Endothelial cell of umbilical vein (primary cell): Measurements from ENCODE around the gene LRCOL1.

Experiments
- CTCF ChIP-seq, 2 donors: IDR thresholded peaks; 1 replicate in 1 of 2; 2 replicates in 1 of 2; pipeline ENCODE4 v1.5.1; 2011; ENCODE audit warnings: low read length in 2 of 2, mild to moderate bottlenecking in 2 of 2, moderate library complexity in 2 of 2, control low read depth in 1 of 2, inconsistent platforms in 1 of 2, low read depth in 1 of 2; ENCODE audit not compliant: insufficient read depth in 1 of 2; ENCODE audit errors: extremely low read depth in 1 of 2
- EZH2 ChIP-seq: IDR thresholded peaks from 2 replicates; pipeline ENCODE4 v1.6.1; 2012; ENCODE audit warnings: borderline replicate concordance, low read depth, mild to moderate bottlenecking, moderate library complexity, low read length, inconsistent platforms; ENCODE audit not compliant: severe bottlenecking

- no peak for TF ChIP-seq EZH2
- TF ChIP-seq CTCF (IDR thresholded peaks at IDR 0.05; ENCODE audit: extremely low read depth in 1 of 2, insufficient read depth in 1 of 2, low read depth in 1 of 2, low read length in 2 of 2) = no peak
Observed at GRCh38 chr12:132625731-132626430, 15.5 kb upstream of the LRCOL1 start.
